Measurements from ENCODE around the gene NCAM2. TPM values are rescaled to one million over a fixed set of nuclear protein-coding genes. Genes with fewer than 3 reads are reported as not detected.

The NCAM2 gene
- total and polyA plus RNA-seq, 2 experiments from 2014 or later: 1.7 to 6.3 TPM

- WGBS (ENCODE audit: low lambda C conversion rate, missing lambda C conversion rate): 73% methylated on average over 5 of the region's 5 CpGs
- H3K27ac ChIP-seq: no peak overlapping the region
- H3K9me3 ChIP-seq (ENCODE audit: low read depth): no peaks in the 10 kb centered on the region
- H3K4me2 ChIP-seq: no peak overlapping the region
- no peaks in the 10 kb centered on the region for H3K79me2 ChIP-seq
- no peak overlapping the region for H3K4me3 ChIP-seq
- no peak for TF ChIP-seq EZH2 (IDR thresholded peaks at IDR 0.05; ENCODE audit: borderline replicate concordance)
- TF ChIP-seq CTCF (IDR thresholded peaks at IDR 0.05; ENCODE audit: poor library complexity): no peak
- TF ChIP-seq EZH2phosphoT487 (IDR thresholded peaks at IDR 0.05; ENCODE audit: low read depth, severe bottlenecking, unreplicated experiment): no peak
- no peak overlapping the region for H2AFZ ChIP-seq
- DNase-seq (ENCODE audit: low spot score): no peak
- no peaks in the 10 kb centered on the region for H4K20me1 ChIP-seq (ENCODE audit: insufficient read depth, poor library complexity, severe bottlenecking)
- H3K4me1 ChIP-seq (ENCODE audit: insufficient read depth): no peaks in the 10 kb centered on the region
- H3K9me2 ChIP-seq (replicated peaks; ENCODE audit: insufficient read depth): no peaks in the 10 kb centered on the region
- no peaks in the 10 kb centered on the region for H3K36me3 ChIP-seq (replicated peaks; ENCODE audit: insufficient read depth, low read depth)
- H3K27me3 ChIP-seq: no peaks in the 10 kb centered on the region
Measured at GRCh38 chr21:21028275-21028820, 30.1 kb downstream of the NCAM2 start.

- Histone ChIP-seq H3K4me3 (no peak overlapping the region), H3K36me3 (replicated peaks; ENCODE audit: insufficient read depth, low read depth) (no peaks in the 10 kb centered on the region), H3K79me2 (no peaks in the 10 kb centered on the region), H3K4me2 (no peak overlapping the region), H3K27me3 (no peaks in the 10 kb centered on the region), H3K9me2 (replicated peaks; ENCODE audit: insufficient read depth) (no peaks in the 10 kb centered on the region), H3K4me1 (ENCODE audit: insufficient read depth) (no peaks in the 10 kb centered on the region), H4K20me1 (ENCODE audit: insufficient read depth, poor library complexity, severe bottlenecking) (no peaks in the 10 kb centered on the region), H2AFZ (no peak overlapping the region), H3K9me3 (ENCODE audit: low read depth) (no peaks in the 10 kb centered on the region), H3K27ac (no peak overlapping the region)
- 62% methylated on average over 2 of the region's 2 CpGs for WGBS (ENCODE audit: low lambda C conversion rate, missing lambda C conversion rate)
- DNase-seq (ENCODE audit: low spot score): no peak
- TF ChIP-seq EZH2phosphoT487 (IDR thresholded peaks at IDR 0.05; ENCODE audit: low read depth, severe bottlenecking, unreplicated experiment): no peak
- TF ChIP-seq CTCF (IDR thresholded peaks at IDR 0.05; ENCODE audit: poor library complexity): no peak
- no peak for TF ChIP-seq EZH2 (IDR thresholded peaks at IDR 0.05; ENCODE audit: borderline replicate concordance)
Measured at GRCh38 chr21:21029164-21029563, 31.0 kb downstream of the NCAM2 start.

GRCh38 chr21:21030311-21030710 lies 32.1 kb downstream of the NCAM2 start:
- WGBS (ENCODE audit: low lambda C conversion rate, missing lambda C conversion rate): 92% methylated on average over 5 of the region's 5 CpGs
- H3K36me3 ChIP-seq (replicated peaks; ENCODE audit: insufficient read depth, low read depth): no peaks in the 10 kb centered on the region

More at GRCh38 chr21:21030311-21030710, 32.1 kb downstream of the NCAM2 start:
- no peaks in the 10 kb centered on the region for H3K79me2 ChIP-seq
- H3K4me3 ChIP-seq: no peak overlapping the region
- DNase-seq (ENCODE audit: low spot score): no peak
- no peaks in the 10 kb centered on the region for H4K20me1 ChIP-seq (ENCODE audit: insufficient read depth, poor library complexity, severe bottlenecking)
- H2AFZ ChIP-seq: no peak overlapping the region
- H3K27ac ChIP-seq: no peak overlapping the region
- no peaks in the 10 kb centered on the region for H3K4me1 ChIP-seq (ENCODE audit: insufficient read depth)
- no peaks in the 10 kb centered on the region for H3K9me3 ChIP-seq (ENCODE audit: low read depth)
- H3K9me2 ChIP-seq (replicated peaks; ENCODE audit: insufficient read depth): no peaks in the 10 kb centered on the region
- H3K4me2 ChIP-seq: no peak overlapping the region
- H3K27me3 ChIP-seq: no peaks in the 10 kb centered on the region
- no peak for TF ChIP-seq EZH2phosphoT487 (IDR thresholded peaks at IDR 0.05; ENCODE audit: low read depth, severe bottlenecking, unreplicated experiment)
- no peak for TF ChIP-seq EZH2 (IDR thresholded peaks at IDR 0.05; ENCODE audit: borderline replicate concordance)
- no peak for TF ChIP-seq CTCF (IDR thresholded peaks at IDR 0.05; ENCODE audit: poor library complexity)

Data from hepatocyte (in vitro differentiated cells).